Sigmoid colon (tissue), 4 donors: ENCODE measurements around the gene NRXN3.

Experiments
- CTCF ChIP-seq, 4 experiments: fragments of 450-650 bp in 3 of 4; fragments of 200-600 bp in 1 of 4; IDR thresholded peaks; one replicate each; pipeline ENCODE4 v1.5.1; 2016 to 2019; ENCODE audit warnings: antibody characterized with exemption in 4 of 4, mild to moderate bottlenecking in 3 of 4, moderate library complexity in 2 of 4
- EP300 ChIP-seq, 4 donors: sonication (generic); formaldehyde crosslinking; IDR thresholded peaks; one replicate each; pipeline ENCODE4 v1.6.1; 2017; ENCODE audit warnings: antibody characterized with exemption in 4 of 4
- POLR2A ChIP-seq, 2 donors: fragments of 450-650 bp; IDR thresholded peaks; one replicate each; pipeline ENCODE4 v1.6.1; 2016; ENCODE audit warnings: antibody characterized with exemption in 2 of 2, mild to moderate bottlenecking in 2 of 2, moderate library complexity in 2 of 2
- POLR2AphosphoS5 ChIP-seq, 4 donors: sonication (generic); formaldehyde crosslinking; IDR thresholded peaks; one replicate each; pipeline ENCODE4 v1.6.1; 2017; ENCODE audit warnings: antibody characterized with exemption in 4 of 4

DNA sequence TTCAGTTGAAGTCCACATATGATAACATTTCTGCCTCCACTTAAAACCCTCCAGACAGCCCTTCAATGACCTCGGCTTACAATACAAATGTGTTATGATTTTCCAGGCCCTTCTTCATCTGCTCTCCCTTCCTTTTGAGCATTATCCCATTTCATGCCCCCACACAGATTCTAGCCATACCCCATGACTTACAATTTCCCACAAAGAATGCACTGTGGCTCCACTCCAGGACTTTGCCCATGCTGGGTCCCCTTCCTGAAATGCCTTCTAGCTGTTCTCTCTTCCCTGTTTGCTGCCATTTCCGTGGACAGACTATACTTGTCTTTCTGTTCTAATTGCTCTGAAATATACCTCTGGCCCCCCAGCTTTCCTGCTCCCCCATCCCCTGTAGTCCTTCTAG is 1078.0 kb downstream of the NRXN3 start:
- TF ChIP-seq POLR2A (IDR thresholded peaks at IDR 0.05) (no peak), CTCF (IDR thresholded peaks at IDR 0.05) (no peak), POLR2AphosphoS5 (IDR thresholded peaks at IDR 0.05) (no peak), EP300 (IDR thresholded peaks at IDR 0.05) (no peak)
